AG04449 (cell line): Measurements from ENCODE around the gene SDK2.

Source experiments
- CTCF ChIA-PET: fragments of 350-600 bp; formaldehyde crosslinking; extraction: SDS; loops from one replicate; lab custom pipeline; 2021; ENCODE audit warnings: antibody characterized with exemption; lab: Yijun Ruan, JAX
- POLR2A ChIA-PET: fragments of 400-600, 350-600 bp; formaldehyde crosslinking; extraction: SDS; loops from one replicate; lab custom pipeline; 2020; ENCODE audit warnings: antibody characterized with exemption, inconsistent platforms; lab: Yijun Ruan, JAX
- DNase-seq: peaks from one replicate; pipeline ENCODE4 v3.0.0-alpha.2; 2010; ENCODE audit warnings: low read depth, low spot score
- H3K4me3 ChIP-seq: 2 replicates; pipeline ENCODE4 v1.5.1; 2011; ENCODE audit warnings: low read depth, mild to moderate bottlenecking, control low read depth, low read length
- CTCF ChIP-seq: IDR thresholded peaks from one replicate; pipeline ENCODE4 v1.5.1; 2011; ENCODE audit warnings: mild to moderate bottlenecking, moderate library complexity, low read length, control low read depth, inconsistent platforms; ENCODE audit not compliant: insufficient read depth; ENCODE audit errors: missing control alignments

The SDK2 gene

GRCh38 chr17:73397856-73398540, 246.2 kb downstream of the SDK2 start:
- H3K4me3 ChIP-seq = no peak overlapping the region
- CTCF ChIA-PET = interaction anchor here (1.2 kb wide), 1 partner anchor 28 kb away, joined by 4 read pairs; no protein-coding TSS in a partner anchor
- POLR2A ChIA-PET = no interaction called here
- no peak for DNase-seq
- TF ChIP-seq CTCF = no peak

GRCh38 chr17:73397278-73397826, 246.9 kb downstream of the SDK2 start:
- ChIA-PET CTCF (interaction anchor here (1.2 kb wide), 1 partner anchor 27 kb away, joined by 4 read pairs; no protein-coding TSS in a partner anchor), POLR2A (no interaction called here)
- H3K4me3 ChIP-seq = no peak overlapping the region
- DNase-seq = no peak
- TF ChIP-seq CTCF = no peak

GRCh38 chr17:73396431-73397277, 247.6 kb downstream of the SDK2 start:
- no peak for DNase-seq
- ChIA-PET POLR2A (no interaction called here), CTCF (no interaction called here)
- no peak overlapping the region for H3K4me3 ChIP-seq
- no peak for TF ChIP-seq CTCF

- ChIA-PET POLR2A (no interaction called here), CTCF (interaction anchor here (0.8 to 1.5 kb wide), 3 partner anchors 25 to 783 kb away, joined by 4 to 6 read pairs (median 5); no protein-coding TSS in a partner anchor)
- no peak overlapping the region for H3K4me3 ChIP-seq
- DNase-seq = no peak
- no peak for TF ChIP-seq CTCF
Observed at GRCh38 chr17:73394512-73395450, 249.5 kb downstream of the SDK2 start.

GRCh38 chr17:73393962-73394361, 250.3 kb downstream of the SDK2 start:
- ChIA-PET POLR2A (no interaction called here), CTCF (interaction anchor here (0.8 kb wide), 1 partner anchor 783 kb away, joined by 4 read pairs; no protein-coding TSS in a partner anchor)
- TF ChIP-seq CTCF = no peak
- DNase-seq = no peak
- no peak overlapping the region for H3K4me3 ChIP-seq
